Peyer's patch (tissue), 4 donors: Measurements from ENCODE around the gene COL3A1. TPM values are rescaled to one million over a fixed set of nuclear protein-coding genes. Genes with fewer than 3 reads are reported as not detected.

Experiments used
- DNase-seq, 3 donors: peaks; one replicate each; pipeline ENCODE4 v3.0.0-alpha.2; 2017 to 2019
- H3K27ac ChIP-seq, 4 donors: fragments of 200-600 bp; sonication (generic); one replicate each; pipeline ENCODE4 v1.5.1; 2016 to 2019
- H3K27me3 ChIP-seq, 2 donors: fragments of 200-600 bp; sonication (generic); one replicate each; pipeline ENCODE4 v1.5.1; 2019
- H3K36me3 ChIP-seq, 3 donors: fragments of 200-600 bp; sonication (generic); one replicate each; pipeline ENCODE4 v1.5.1; 2016 to 2019
- H3K4me1 ChIP-seq, 4 donors: fragments of 200-600 bp; sonication (generic); one replicate each; pipeline ENCODE4 v1.5.1; 2016 to 2019
- H3K4me3 ChIP-seq, 4 donors: fragments of 200-600 bp; sonication (generic); 1 replicate in 3 of 4; 2 replicates in 1 of 4; pipeline ENCODE4 v1.5.1; 2016 to 2019; ENCODE audit warnings: mild to moderate bottlenecking in 1 of 4
- H3K9me3 ChIP-seq, 4 donors: fragments of 200-600 bp; sonication (generic); one replicate each; pipeline ENCODE4 v1.5.1; 2016 to 2019; ENCODE audit warnings: mild to moderate bottlenecking in 1 of 4
- POLR2A ChIP-seq, 2 donors: fragments of 450-650 bp; IDR thresholded peaks; one replicate each; pipeline ENCODE4 v1.5.1; 2017; ENCODE audit warnings: antibody characterized with exemption in 2 of 2, mild to moderate bottlenecking in 2 of 2, moderate library complexity in 2 of 2
- total RNA-seq, 4 donors: library from RNA; depleted of rRNA; stranded (reverse); fragments of >200 nt; gene quantifications; one replicate each; pipeline ENCODE4 v1.1.0, GENCODE V29; 2016
- TF ChIP-seq, protein P1 (sequence below), 6 experiments: fragments of 450-650 bp in 4 of 6; fragments of 200-600 bp in 2 of 6; sonication (generic) in 1 of 6; IDR thresholded peaks; one replicate each; pipeline ENCODE4 v1.5.1; 2017 to 2019; ENCODE audit warnings: antibody characterized with exemption in 6 of 6, mild to moderate bottlenecking in 3 of 6, moderate library complexity in 1 of 6

COL3A1 gene
- total RNA-seq, 4 donors from 2014 or later: 33.9 to 317 (median 69.9) TPM

DNA sequence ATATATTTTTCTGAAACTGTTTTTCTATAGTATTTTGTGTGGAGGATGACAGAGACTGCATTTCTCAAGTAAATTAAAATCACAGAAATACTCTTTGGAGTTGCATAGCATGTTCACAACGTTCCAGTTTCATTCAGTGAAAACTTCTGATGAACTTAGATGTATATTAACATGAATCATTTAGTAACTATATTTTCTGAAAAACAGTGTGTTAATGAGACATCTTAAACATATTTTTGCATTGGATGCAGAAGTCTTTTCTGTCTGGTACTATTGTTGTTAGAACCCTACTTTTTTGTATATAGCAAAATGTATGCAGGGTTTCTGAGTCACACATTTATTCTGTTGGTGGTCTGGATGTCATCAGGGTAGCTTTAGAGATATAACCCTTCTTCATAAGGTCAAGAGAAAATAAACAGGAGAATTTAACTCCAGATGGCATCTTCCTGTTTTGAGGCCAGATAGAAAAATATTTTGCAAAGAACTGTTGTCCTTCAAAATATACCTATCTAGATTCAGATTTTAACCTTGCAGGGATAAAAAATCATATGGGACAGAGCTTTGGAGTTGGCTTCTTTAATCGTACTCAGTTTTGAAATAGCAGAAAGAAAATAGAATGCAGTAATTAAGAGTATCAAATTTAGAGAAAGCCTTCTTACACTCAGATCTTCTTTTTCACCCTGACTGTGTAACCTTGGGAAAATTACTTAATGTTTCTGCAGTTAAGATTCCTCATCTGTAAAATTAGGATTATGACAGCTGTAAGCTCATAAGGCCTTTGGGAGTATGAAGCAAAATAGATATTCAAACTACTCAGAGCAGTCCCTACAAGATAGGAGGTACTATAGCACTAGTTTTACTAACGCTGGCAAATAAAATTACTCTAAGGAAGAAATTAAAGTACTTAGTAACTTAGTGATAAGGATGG is 5.3 kb downstream of the COL3A1 start:
- Histone ChIP-seq H3K9me3 (no peaks in the 10 kb centered on the region), H3K27ac (peak overlapping the region in 2 of 4 donors; percentile 33 to 82), H3K27me3 (no peaks in the 10 kb centered on the region), H3K4me3 (peak overlapping the region in 1 of 4 donors; percentile 14), H3K4me1 (no peaks in the 10 kb centered on the region), H3K36me3 (no peaks in the 10 kb centered on the region)
- no peak for DNase-seq
- TF ChIP-seq, protein P1, sequence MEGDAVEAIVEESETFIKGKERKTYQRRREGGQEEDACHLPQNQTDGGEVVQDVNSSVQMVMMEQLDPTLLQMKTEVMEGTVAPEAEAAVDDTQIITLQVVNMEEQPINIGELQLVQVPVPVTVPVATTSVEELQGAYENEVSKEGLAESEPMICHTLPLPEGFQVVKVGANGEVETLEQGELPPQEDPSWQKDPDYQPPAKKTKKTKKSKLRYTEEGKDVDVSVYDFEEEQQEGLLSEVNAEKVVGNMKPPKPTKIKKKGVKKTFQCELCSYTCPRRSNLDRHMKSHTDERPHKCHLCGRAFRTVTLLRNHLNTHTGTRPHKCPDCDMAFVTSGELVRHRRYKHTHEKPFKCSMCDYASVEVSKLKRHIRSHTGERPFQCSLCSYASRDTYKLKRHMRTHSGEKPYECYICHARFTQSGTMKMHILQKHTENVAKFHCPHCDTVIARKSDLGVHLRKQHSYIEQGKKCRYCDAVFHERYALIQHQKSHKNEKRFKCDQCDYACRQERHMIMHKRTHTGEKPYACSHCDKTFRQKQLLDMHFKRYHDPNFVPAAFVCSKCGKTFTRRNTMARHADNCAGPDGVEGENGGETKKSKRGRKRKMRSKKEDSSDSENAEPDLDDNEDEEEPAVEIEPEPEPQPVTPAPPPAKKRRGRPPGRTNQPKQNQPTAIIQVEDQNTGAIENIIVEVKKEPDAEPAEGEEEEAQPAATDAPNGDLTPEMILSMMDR (IDR thresholded peaks at IDR 0.05): no peak
- TF ChIP-seq POLR2A (IDR thresholded peaks at IDR 0.05): no peak

DNA sequence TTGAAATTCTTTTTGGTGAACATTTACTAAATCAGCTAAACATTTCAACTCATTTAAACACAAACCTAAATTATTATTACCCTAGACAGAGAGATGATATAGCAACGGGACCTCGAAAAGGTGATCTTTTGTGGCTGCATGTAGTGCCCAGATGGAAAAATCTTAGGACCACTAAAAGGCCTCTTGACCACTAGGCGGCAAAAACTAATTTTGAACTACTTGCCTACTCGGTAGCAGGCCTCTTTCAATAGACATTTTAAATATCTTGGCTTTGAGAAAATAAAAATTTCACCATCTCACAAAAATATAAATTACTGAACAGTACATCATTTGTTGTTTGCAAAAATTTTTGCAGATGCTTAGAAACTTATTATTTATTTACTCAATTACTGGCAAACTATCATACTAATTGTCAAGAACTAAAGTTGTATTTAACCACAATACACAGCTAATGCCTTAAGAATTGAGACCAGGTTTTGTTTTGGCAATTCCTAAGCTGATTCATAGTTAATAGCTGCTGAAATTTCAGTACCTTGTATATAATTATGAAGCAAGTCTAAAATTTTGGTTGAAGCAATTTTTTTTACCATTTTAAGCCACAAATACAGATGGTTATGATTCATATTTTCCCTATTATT is 9.4 kb downstream of the COL3A1 start:
- Histone ChIP-seq H3K27ac (peak overlapping the region in 2 of 4 donors; percentile 23 to 71), H3K36me3 (peaks cover 0 to 7% (median 0%) of the 10 kb centered on the region in 3 donors), H3K4me3 (no peak overlapping the region)

DNA sequence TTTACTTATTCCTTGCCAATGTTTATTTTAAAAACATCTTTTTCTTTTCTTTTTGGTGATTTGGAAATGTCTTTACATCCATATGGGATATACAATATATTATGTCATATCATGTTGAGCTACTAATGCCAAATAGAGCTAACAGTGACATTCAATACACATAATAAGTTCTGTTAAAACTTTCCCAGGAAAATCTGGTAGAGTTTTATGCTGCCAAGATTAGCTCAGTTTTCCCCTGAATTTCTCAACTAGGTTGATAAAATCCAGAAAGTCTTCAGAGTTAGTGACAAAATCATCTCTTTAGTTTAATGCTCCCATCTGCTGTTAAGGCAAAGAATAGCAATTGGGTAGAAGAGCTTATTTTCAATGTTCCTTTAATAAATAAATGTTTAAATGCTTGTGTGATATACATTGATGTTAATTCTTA is 9.9 kb downstream of the COL3A1 start:
- Histone ChIP-seq H3K27me3 (no peaks in the 10 kb centered on the region), H3K27ac (peak overlapping the region in 1 of 4 donors; percentile 71), H3K9me3 (no peaks in the 10 kb centered on the region), H3K4me3 (no peak overlapping the region), H3K36me3 (peaks cover 0 to 7% (median 0%) of the 10 kb centered on the region in 3 donors), H3K4me1 (no peaks in the 10 kb centered on the region)
- TF ChIP-seq, protein P1 (IDR thresholded peaks at IDR 0.05): peak in 1 of 6 experiments; percentile 25
- no peak for TF ChIP-seq POLR2A (IDR thresholded peaks at IDR 0.05)
- no peak for DNase-seq

More for the DNA sequence above, 9.4 kb downstream of the COL3A1 start:
- Histone ChIP-seq H3K27me3 (no peaks in the 10 kb centered on the region), H3K9me3 (no peaks in the 10 kb centered on the region), H3K4me1 (no peaks in the 10 kb centered on the region)
- TF ChIP-seq, protein P1 (IDR thresholded peaks at IDR 0.05): peak in 2 of 6 experiments; percentile 7 to 22
- TF ChIP-seq POLR2A (IDR thresholded peaks at IDR 0.05): no peak
- no peak for DNase-seq

DNA sequence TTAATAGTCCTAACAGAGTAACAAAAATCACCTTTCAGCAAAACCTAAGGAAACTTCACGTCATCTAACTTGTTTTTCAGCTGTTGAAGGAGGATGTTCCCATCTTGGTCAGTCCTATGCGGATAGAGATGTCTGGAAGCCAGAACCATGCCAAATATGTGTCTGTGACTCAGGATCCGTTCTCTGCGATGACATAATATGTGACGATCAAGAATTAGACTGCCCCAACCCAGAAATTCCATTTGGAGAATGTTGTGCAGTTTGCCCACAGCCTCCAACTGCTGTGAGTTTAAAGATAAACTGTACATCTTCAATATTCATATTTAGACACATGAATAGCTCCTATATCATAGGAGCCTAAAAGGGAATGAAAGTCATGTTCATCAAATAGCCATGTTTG is 10.5 kb downstream of the COL3A1 start:
- no peak for DNase-seq
- Histone ChIP-seq H3K27ac (peak overlapping the region in 2 of 4 donors; percentile 8 to 71), H3K36me3 (peaks cover 0 to 7% (median 0%) of the 10 kb centered on the region in 3 donors), H3K4me3 (no peak overlapping the region), H3K4me1 (no peaks in the 10 kb centered on the region), H3K27me3 (no peaks in the 10 kb centered on the region), H3K9me3 (no peaks in the 10 kb centered on the region)
- TF ChIP-seq, protein P1 (IDR thresholded peaks at IDR 0.05): no peak
- no peak for TF ChIP-seq POLR2A (IDR thresholded peaks at IDR 0.05)

DNA sequence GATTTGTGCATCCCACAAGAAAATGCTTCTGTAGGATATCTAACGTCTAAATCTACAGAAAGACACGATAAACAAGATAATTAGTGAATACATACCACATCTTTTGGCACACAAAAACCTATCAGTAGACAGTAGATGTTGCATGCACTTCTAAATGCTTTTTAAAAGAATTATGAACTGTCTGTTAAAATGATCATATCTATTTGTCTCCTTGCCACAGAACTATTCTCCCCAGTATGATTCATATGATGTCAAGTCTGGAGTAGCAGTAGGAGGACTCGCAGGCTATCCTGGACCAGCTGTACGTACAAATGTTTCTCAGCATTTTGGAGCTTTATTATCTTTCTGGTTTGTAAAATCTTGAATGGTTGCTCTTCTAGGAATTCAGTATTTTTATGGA is 12.7 kb downstream of the COL3A1 start:
- no peaks in the 10 kb centered on the region for H3K4me1 ChIP-seq
- H3K27me3 ChIP-seq: no peaks in the 10 kb centered on the region
- H3K27ac ChIP-seq: peak overlapping the region in 1 of 4 donors; percentile 36
- H3K4me3 ChIP-seq: no peak overlapping the region
- H3K9me3 ChIP-seq: no peaks in the 10 kb centered on the region
- TF ChIP-seq POLR2A (IDR thresholded peaks at IDR 0.05): no peak
- TF ChIP-seq, protein P1 (IDR thresholded peaks at IDR 0.05): no peak
- no peak for DNase-seq
- H3K36me3 ChIP-seq: peaks cover 0 to 12% (median 0%) of the 10 kb centered on the region in 3 donors
